Esophagus (tissue), 2 donors: ENCODE data around the gene H3-3A. TPM values are rescaled to one million over a fixed set of nuclear protein-coding genes. Genes with fewer than 3 reads are reported as not detected.

Experiments
- H3K27ac ChIP-seq, 2 donors: one replicate each; pipeline ENCODE4 v1.5.1; 2013; ENCODE audit warnings: low read depth in 2 of 2, mild to moderate bottlenecking in 2 of 2, inconsistent platforms in 1 of 2, low read length in 1 of 2, moderate library complexity in 1 of 2
- H3K27me3 ChIP-seq, 2 donors: one replicate each; pipeline ENCODE4 v1.6.1; 2013; ENCODE audit warnings: low read length in 2 of 2, control low read depth in 1 of 2, mild to moderate bottlenecking in 1 of 2; ENCODE audit not compliant: insufficient read depth in 2 of 2, control insufficient read depth in 1 of 2
- H3K36me3 ChIP-seq, 2 donors: one replicate each; pipeline ENCODE4 v1.6.1; 2013; ENCODE audit warnings: low read length in 1 of 2; ENCODE audit not compliant: control insufficient read depth in 2 of 2, insufficient read depth in 2 of 2
- H3K4me1 ChIP-seq, 2 donors: one replicate each; pipeline ENCODE4 v1.6.1; 2013; ENCODE audit warnings: low read length in 1 of 2; ENCODE audit not compliant: control insufficient read depth in 2 of 2, insufficient read depth in 2 of 2
- H3K4me3 ChIP-seq, 2 donors: one replicate each; pipeline ENCODE4 v1.5.1; 2013; ENCODE audit warnings: low read length in 2 of 2, mild to moderate bottlenecking in 2 of 2, low read depth in 1 of 2, moderate library complexity in 1 of 2
- H3K9me3 ChIP-seq, 2 donors: one replicate each; pipeline ENCODE4 v1.6.1; 2013; ENCODE audit warnings: mild to moderate bottlenecking in 2 of 2, low read depth in 1 of 2, low read length in 1 of 2, moderate library complexity in 1 of 2; ENCODE audit not compliant: control insufficient read depth in 2 of 2, insufficient read depth in 1 of 2
- WGBS, 2 donors: extraction: QIAGEN DNeasy Blood & Tissue Kit; methylation state at CpG; one replicate each; pipeline ENCODE4 v1.1.7; 2013; 5-methylcytosine and 5-hydroxymethylcytosine counted together
- polyA plus RNA-seq, 2 donors: library from polyadenylated mRNA; stranded (reverse); fragments of 200-250 nt; gene quantifications; one replicate each; pipeline ENCODE4 v1.2.3, GENCODE V29; 2013
- donor health status: healthy with polysubstance abuse.
- donor health status: Bipolar disorder and iron deficiency.

The H3-3A gene
- polyA plus RNA-seq, 2 donors, result 679 to 1,046 TPM

DNA sequence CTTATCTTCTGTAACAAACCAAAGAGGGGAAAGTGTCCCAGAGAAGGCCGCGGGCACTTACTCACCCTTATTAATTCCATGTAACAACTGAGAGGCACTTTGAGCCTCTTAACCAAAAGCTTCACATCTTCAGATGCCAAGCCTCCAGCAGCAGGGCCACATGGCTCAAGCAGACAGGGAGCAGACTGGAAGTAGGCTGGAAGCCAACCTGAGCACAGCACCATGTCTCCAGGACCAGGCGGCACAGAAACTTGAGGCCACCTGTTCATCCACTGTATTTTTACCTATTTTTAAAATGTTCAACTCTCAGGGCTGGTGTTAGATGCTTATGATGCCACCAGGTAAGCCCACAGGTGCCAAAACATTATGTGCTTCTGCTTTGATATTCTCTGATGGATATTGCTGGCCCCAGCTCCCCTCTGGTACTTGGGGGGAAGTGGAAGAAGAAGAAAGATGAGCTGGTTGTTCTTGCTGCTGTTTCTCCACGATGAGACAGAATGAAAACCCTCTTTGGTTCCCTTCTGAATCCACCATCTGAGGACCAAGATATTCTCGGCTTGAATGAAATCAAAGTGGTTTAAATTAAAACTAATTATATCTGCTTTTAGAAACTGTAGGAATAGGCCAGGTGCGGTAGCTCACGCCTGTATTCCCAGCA is 32.8 kb upstream of the H3-3A start:
- H3K27ac ChIP-seq, result no peak overlapping the region
- WGBS, 2 donors, result 87 to 93% methylated on average over 7 of the region's 7 CpGs
- H3K4me3 ChIP-seq, result no peak overlapping the region
- no peaks in the 10 kb centered on the region for H3K27me3 ChIP-seq
- no peaks in the 10 kb centered on the region for H3K36me3 ChIP-seq
- H3K9me3 ChIP-seq, result no peaks in the 10 kb centered on the region
- peaks cover 0 to 5% of the 10 kb centered on the region in 2 donors for H3K4me1 ChIP-seq

DNA sequence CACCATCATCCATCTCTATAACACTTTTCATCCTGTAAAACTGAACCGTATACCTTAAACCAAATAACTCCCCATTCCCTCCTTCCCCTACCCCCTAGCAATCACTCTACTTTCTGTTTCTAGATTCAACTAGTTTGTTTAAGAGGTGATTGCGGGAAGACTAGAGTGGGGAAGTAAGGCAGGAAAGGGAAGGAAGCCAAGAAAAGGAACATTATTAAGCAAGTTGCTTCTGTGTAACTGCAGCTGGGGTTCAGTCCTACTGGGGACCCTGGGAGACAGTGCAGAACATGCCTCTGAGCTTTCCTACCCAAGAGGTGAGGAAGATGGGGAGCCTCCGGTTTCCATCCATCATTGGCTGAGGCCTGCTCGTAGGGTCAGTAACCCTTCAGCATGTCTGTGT is 28.9 kb upstream of the H3-3A start:
- Histone ChIP-seq H3K9me3 (no peaks in the 10 kb centered on the region), H3K27me3 (no peaks in the 10 kb centered on the region), H3K4me1 (no peaks in the 10 kb centered on the region), H3K4me3 (no peak overlapping the region), H3K27ac (peak overlapping the region in 1 of 2 donors; percentile 53), H3K36me3 (no peaks in the 10 kb centered on the region)
- WGBS, 2 donors, result 90% methylated on average over 4 of the region's 4 CpGs

DNA sequence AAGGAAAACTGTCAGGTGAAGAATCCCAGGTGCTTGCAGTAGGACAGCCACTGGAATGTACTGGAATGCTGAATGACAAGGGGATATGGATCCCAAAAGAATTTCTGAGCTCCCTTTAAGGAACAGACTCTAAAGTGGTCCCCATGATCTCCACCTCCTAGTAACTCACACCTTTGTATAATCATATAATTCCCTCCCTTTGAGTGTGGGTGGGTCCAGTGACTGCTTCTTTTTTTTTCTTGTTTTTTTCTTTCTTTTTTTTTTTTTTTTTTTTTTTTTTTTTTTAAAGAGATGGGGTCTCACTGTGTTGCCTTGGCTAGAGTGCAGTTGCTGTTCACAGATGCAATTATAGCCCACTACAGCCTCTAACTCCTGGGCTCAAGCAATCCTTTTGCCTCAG is 28.5 kb upstream of the H3-3A start:
- H3K27ac ChIP-seq, result peak overlapping the region; percentile 69 to 84
- H3K4me1 ChIP-seq, result no peaks in the 10 kb centered on the region
- H3K36me3 ChIP-seq, result no peaks in the 10 kb centered on the region
- no peaks in the 10 kb centered on the region for H3K9me3 ChIP-seq
- H3K27me3 ChIP-seq, result no peaks in the 10 kb centered on the region
- H3K4me3 ChIP-seq, result no peak overlapping the region

DNA sequence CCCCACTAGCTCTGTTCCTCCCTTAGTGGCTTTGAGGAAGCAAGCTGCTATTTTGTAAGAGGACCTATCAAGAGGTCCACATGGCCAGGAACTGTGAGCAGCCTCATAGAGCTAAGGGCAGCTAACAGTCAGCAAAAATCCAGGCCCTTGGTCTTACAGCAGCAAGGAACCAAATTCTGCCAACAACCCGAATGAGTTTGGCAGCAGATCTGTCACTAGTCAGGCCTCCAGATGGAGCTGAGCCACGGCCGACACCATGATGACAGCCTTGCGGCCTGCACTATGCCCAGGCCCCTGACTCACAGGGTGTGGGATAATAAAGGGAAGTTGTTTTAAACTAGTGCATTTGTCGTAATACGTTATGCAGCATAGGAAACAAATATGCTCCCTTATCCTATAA is 28.0 kb upstream of the H3-3A start:
- Histone ChIP-seq H3K36me3 (no peaks in the 10 kb centered on the region), H3K4me1 (no peaks in the 10 kb centered on the region), H3K27me3 (no peaks in the 10 kb centered on the region), H3K9me3 (no peaks in the 10 kb centered on the region), H3K27ac (peak overlapping the region; percentile 69 to 84), H3K4me3 (no peak overlapping the region)
- WGBS, 2 donors, result 12 to 31% methylated on average over 6 of the region's 6 CpGs

DNA sequence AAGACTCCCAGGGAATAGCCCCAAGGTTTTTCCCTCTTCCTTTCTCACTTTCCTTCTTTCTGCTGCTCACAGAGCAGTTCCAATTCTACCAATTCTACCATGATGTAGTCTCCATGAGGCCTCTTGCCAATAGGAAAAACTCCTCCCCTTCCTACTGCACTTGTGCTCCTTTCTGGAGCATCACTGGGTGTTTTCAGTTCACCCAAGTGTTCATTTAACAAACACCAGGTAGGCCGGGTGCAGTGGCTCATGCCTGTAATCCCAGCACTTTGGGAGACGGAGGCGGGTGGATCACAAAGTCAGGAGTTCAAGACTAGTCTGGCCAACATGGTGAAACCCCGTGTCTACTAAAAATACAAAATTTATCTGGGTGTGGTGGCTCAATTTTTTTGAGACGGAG is 26.6 kb upstream of the H3-3A start:
- Histone ChIP-seq H3K4me3 (no peak overlapping the region), H3K4me1 (no peaks in the 10 kb centered on the region), H3K27ac (no peak overlapping the region), H3K9me3 (no peaks in the 10 kb centered on the region), H3K27me3 (no peaks in the 10 kb centered on the region), H3K36me3 (no peaks in the 10 kb centered on the region)
- WGBS, 2 donors, result 90 to 96% methylated on average over 5 of the region's 5 CpGs

DNA sequence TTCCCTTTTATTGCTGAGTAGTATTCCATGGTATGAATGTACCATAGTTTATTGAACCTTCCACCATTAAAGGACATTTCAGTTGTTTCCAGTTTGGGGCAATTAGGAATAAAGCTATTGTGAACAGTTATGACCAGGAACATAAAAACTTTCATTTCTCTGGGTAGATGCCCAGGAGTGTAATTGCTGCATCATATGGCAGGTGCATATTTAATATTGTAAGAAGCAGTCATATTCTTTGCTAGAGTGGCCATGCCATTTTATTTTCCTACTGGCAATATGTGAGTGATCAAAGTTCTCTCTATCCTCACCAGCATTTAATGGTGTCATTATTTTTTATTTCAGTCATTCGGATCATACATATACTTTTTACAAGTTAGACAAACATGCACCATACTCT is 23.9 kb upstream of the H3-3A start:
- Histone ChIP-seq H3K4me3 (no peak overlapping the region), H3K36me3 (no peaks in the 10 kb centered on the region), H3K27me3 (no peaks in the 10 kb centered on the region), H3K27ac (no peak overlapping the region), H3K9me3 (no peaks in the 10 kb centered on the region), H3K4me1 (no peaks in the 10 kb centered on the region)
- 85 to 96% methylated on average over 1 of the region's 1 CpG for WGBS, 2 donors

DNA sequence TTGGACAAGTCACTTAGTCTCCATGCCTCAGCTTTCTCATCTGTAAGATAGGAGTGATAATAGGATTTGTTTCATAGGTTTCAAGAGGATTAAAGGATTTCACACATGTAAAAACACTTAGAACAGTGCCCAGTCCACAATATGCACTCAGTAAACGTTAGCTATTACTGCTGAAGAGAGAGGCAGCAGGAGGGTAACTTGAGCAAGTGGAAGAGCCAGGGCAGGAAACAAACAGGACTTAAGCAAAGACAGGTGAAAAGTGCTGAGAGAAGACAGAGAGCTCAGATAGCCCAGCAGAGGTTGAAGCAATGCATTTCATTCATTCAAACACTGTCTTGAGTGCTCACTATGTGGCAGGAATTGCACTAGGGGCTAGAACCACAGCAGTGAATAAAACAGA is 21.1 kb upstream of the H3-3A start:
- Histone ChIP-seq H3K27ac (no peak overlapping the region), H3K4me3 (no peak overlapping the region), H3K4me1 (peaks cover 0 to 2% of the 10 kb centered on the region in 2 donors), H3K36me3 (no peaks in the 10 kb centered on the region), H3K27me3 (no peaks in the 10 kb centered on the region), H3K9me3 (no peaks in the 10 kb centered on the region)
- 27 to 28% methylated on average over 1 of the region's 1 CpG for WGBS, 2 donors

DNA sequence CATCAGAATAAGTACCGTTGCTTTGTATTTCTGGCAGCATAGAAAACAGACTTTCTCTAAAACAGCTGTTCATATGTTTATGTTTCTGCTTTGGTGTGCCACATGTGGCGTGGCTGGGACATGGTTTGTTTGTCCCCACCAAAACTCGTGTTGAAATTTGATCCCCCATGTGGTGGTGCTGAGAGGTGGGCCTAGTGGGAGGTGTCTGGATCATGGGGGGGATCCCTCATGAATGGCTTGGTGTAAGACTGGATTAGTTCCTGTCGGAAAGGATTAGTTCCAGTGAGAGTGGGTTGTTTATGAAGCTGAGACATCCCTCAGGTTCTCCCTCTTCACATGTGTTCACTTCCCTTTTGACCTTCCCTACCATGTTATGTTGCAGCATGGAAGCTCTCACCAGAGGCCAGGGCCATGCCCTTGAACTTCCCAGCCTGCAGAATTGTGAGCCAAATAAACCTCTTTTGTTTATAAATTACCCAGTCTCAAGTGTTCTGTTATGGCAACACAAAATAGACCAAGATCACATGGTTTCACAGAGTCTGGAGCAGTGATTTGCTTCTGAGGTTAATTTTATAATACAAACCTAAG is 17.9 kb upstream of the H3-3A start:
- 70 to 74% methylated on average over 4 of the region's 4 CpGs for WGBS, 2 donors
- Histone ChIP-seq H3K9me3 (no peaks in the 10 kb centered on the region), H3K27me3 (no peaks in the 10 kb centered on the region), H3K36me3 (no peaks in the 10 kb centered on the region), H3K4me1 (peaks cover 0 to 5% of the 10 kb centered on the region in 2 donors), H3K4me3 (no peak overlapping the region), H3K27ac (no peak overlapping the region)

DNA sequence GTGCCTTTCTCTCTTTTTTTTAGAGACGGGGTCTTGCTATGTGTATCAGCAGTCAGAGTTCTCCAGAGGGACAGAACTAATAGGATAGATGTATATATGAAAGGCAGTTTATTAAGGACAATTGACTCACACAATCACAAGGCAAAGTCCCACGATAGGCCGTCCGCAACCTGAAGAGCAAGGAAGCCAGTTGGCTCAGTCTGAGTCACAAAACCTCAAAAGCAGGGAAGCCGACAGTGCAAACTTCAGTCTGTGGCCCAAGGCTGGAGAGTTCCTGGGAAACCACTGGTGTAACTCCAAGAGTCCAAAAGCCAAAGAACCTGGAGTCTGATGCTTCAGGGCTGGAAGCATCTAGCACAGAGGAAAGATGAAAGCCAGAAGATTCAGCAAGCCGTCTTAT is 16.3 kb upstream of the H3-3A start:
- no peak overlapping the region for H3K27ac ChIP-seq
- no peaks in the 10 kb centered on the region for H3K9me3 ChIP-seq
- peaks cover 0 to 5% of the 10 kb centered on the region in 2 donors for H3K4me1 ChIP-seq
- H3K4me3 ChIP-seq, result no peak overlapping the region
- no peaks in the 10 kb centered on the region for H3K27me3 ChIP-seq
- H3K36me3 ChIP-seq, result no peaks in the 10 kb centered on the region
- WGBS, 2 donors, result 64 to 74% methylated on average over 6 of the region's 6 CpGs

DNA sequence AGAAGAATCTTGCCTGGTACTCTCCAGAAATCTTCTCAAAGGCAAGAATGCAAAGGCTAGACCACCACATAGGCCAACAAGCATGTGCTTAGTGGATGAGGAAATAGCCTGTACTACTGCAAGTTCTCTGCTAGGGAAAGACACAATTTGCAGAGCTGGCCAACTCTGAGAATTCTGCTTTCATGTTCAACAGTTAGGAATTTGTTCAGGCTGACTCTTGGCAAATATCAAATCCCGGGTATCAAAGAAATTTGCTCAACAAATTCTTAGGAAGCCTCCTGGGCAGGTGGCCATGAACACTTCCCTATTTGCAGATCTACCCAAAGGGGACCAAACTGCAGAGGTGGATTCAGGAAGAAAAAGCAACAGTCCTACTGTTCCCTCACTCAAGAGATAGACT is 15.0 kb upstream of the H3-3A start:
- Histone ChIP-seq H3K27me3 (no peaks in the 10 kb centered on the region), H3K36me3 (no peaks in the 10 kb centered on the region), H3K4me3 (no peak overlapping the region), H3K4me1 (peaks cover 0 to 5% of the 10 kb centered on the region in 2 donors), H3K27ac (no peak overlapping the region), H3K9me3 (no peaks in the 10 kb centered on the region)
- 26 to 28% methylated on average over 1 of the region's 1 CpG for WGBS, 2 donors
